ENCODE data around the gene ANKS1B.

DNA sequence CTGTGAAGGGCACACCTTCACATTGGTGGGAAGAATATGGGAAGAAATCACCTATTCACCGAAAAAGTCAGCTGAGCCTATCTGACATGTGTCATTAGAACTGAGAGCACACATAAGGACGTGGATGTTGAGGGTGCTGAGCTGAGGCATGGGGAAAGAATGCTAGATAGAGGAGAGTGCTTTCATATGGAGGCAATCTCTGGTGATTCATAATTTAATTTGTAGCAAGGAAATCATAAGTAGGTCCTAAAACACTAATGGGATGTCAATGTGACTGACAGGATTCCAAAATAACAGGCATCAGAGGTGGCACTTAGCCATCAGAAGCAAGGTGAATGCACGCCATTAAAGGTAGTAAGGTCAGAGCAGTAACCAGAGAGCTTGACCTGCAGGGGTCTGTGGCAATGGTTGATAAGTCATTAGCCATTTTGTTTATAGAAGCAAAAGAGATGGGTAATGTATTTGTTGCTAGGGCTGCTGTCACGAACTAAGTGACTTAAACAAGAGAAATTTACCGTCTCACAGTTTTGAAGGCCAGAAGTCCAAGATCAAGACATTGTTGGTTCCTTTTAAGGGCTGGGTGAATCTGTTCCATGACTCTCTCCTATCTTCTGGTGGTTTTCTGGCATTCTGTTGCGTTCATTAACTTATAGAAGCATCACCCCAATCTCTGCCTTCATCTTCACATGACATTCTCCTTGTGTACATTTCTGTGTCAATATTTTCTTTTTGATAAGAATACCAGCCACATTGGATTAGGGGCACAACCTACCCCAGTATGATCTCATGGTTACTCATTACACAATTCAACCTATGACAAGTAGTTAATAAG, 69.3 kb downstream of the ANKS1B start:
- TF ChIP-seq, protein P1, sequence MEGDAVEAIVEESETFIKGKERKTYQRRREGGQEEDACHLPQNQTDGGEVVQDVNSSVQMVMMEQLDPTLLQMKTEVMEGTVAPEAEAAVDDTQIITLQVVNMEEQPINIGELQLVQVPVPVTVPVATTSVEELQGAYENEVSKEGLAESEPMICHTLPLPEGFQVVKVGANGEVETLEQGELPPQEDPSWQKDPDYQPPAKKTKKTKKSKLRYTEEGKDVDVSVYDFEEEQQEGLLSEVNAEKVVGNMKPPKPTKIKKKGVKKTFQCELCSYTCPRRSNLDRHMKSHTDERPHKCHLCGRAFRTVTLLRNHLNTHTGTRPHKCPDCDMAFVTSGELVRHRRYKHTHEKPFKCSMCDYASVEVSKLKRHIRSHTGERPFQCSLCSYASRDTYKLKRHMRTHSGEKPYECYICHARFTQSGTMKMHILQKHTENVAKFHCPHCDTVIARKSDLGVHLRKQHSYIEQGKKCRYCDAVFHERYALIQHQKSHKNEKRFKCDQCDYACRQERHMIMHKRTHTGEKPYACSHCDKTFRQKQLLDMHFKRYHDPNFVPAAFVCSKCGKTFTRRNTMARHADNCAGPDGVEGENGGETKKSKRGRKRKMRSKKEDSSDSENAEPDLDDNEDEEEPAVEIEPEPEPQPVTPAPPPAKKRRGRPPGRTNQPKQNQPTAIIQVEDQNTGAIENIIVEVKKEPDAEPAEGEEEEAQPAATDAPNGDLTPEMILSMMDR (IDR thresholded peaks at IDR 0.05): no peak
- TF ChIP-seq EP300 (IDR thresholded peaks at IDR 0.05): no peak
